Neural progenitor cell (in vitro differentiated cells): ENCODE measurements around the gene BOD1L1.

Experiments
- EZH2 ChIP-seq: fragments of 200-600 bp; sonication (generic); IDR thresholded peaks from 2 replicates; pipeline ENCODE4 v1.6.1; 2017; ENCODE audit warnings: antibody characterized with exemption, mild to moderate bottlenecking, moderate library complexity
- TF ChIP-seq, protein P1 (sequence below): fragments of 200-600 bp; sonication (generic); IDR thresholded peaks from 2 replicates; pipeline ENCODE4 v1.5.1; 2017; ENCODE audit warnings: antibody characterized with exemption, mild to moderate bottlenecking

DNA sequence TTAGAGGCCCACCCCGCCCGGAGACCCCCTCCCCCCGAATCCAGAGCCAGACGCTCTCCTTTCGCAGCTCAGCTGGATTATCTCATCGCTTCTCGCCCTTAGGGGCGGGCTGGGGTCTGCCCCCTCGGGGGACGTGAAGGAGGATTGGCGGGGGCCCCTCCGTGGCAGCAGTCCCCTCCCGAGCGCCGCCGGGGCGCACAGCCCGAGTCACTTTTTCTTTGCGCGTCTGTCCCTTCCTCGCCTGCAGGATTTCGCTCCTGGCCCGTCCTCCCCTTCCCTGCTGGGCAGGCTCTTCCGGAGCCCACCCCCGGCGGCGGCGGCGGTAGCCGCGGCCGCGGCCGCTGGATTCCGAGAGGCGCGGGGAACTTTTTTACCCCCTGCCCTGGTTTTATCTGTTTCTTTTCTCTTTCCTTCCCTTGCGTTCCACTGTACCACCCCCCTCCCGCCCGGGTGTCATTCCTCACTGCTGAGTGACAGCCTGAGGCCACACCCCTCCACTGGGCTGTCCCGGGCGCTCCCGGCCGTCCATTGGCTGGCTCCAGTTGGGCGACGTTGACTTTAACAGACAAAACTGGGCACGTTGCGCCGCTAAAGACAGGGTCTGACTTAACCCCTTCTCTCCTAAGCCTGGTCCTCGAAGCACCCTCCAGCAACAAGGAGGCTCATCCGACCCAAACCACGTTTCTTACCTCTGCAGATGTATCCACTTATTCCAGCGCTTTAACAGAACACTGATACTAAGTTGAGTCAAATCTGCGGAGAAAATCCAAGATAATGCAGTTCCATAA is 82.7 kb downstream of the BOD1L1 start:
- no peak for TF ChIP-seq EZH2
- TF ChIP-seq, protein P1, sequence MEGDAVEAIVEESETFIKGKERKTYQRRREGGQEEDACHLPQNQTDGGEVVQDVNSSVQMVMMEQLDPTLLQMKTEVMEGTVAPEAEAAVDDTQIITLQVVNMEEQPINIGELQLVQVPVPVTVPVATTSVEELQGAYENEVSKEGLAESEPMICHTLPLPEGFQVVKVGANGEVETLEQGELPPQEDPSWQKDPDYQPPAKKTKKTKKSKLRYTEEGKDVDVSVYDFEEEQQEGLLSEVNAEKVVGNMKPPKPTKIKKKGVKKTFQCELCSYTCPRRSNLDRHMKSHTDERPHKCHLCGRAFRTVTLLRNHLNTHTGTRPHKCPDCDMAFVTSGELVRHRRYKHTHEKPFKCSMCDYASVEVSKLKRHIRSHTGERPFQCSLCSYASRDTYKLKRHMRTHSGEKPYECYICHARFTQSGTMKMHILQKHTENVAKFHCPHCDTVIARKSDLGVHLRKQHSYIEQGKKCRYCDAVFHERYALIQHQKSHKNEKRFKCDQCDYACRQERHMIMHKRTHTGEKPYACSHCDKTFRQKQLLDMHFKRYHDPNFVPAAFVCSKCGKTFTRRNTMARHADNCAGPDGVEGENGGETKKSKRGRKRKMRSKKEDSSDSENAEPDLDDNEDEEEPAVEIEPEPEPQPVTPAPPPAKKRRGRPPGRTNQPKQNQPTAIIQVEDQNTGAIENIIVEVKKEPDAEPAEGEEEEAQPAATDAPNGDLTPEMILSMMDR = no peak
